ENCODE measurements around the gene FAM229A. TPM values are rescaled to one million over a fixed set of nuclear protein-coding genes. Genes with fewer than 3 reads are reported as not detected.

Gene FAM229A
- total RNA-seq, 2 donors from 2014 or later: 5.6 to 8.0 TPM

DNA sequence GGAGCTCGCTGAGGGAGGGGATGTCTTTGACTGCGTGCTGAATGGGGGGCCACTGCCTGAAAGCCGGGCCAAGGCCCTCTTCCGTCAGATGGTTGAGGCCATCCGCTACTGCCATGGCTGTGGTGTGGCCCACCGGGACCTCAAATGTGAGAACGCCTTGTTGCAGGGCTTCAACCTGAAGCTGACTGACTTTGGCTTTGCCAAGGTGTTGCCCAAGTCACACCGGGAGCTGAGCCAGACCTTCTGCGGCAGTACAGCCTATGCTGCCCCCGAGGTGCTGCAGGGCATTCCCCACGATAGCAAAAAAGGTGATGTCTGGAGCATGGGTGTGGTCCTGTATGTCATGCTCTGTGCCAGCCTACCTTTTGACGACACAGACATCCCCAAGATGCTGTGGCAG is 1.4 kb upstream of the FAM229A start:
- Histone ChIP-seq H3K36me3 (peaks cover 17% of the 10 kb centered on the region), H3K4me1 (peaks cover 4% of the 10 kb centered on the region), H3K9ac (ENCODE audit: low read depth in 2 of 2, low read length in 2 of 2) (no peak overlapping the region), H3K27ac (no peak overlapping the region), H3K4me3 (no peak overlapping the region), H3K27me3 (no peaks in the 10 kb centered on the region), H3K9me3 (no peaks in the 10 kb centered on the region)
- no peak for DNase-seq
- TF ChIP-seq, protein P1, sequence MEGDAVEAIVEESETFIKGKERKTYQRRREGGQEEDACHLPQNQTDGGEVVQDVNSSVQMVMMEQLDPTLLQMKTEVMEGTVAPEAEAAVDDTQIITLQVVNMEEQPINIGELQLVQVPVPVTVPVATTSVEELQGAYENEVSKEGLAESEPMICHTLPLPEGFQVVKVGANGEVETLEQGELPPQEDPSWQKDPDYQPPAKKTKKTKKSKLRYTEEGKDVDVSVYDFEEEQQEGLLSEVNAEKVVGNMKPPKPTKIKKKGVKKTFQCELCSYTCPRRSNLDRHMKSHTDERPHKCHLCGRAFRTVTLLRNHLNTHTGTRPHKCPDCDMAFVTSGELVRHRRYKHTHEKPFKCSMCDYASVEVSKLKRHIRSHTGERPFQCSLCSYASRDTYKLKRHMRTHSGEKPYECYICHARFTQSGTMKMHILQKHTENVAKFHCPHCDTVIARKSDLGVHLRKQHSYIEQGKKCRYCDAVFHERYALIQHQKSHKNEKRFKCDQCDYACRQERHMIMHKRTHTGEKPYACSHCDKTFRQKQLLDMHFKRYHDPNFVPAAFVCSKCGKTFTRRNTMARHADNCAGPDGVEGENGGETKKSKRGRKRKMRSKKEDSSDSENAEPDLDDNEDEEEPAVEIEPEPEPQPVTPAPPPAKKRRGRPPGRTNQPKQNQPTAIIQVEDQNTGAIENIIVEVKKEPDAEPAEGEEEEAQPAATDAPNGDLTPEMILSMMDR (IDR thresholded peaks at IDR 0.05): no peak
- intact Hi-C loops (cut with DNase I): no loop called here

DNA sequence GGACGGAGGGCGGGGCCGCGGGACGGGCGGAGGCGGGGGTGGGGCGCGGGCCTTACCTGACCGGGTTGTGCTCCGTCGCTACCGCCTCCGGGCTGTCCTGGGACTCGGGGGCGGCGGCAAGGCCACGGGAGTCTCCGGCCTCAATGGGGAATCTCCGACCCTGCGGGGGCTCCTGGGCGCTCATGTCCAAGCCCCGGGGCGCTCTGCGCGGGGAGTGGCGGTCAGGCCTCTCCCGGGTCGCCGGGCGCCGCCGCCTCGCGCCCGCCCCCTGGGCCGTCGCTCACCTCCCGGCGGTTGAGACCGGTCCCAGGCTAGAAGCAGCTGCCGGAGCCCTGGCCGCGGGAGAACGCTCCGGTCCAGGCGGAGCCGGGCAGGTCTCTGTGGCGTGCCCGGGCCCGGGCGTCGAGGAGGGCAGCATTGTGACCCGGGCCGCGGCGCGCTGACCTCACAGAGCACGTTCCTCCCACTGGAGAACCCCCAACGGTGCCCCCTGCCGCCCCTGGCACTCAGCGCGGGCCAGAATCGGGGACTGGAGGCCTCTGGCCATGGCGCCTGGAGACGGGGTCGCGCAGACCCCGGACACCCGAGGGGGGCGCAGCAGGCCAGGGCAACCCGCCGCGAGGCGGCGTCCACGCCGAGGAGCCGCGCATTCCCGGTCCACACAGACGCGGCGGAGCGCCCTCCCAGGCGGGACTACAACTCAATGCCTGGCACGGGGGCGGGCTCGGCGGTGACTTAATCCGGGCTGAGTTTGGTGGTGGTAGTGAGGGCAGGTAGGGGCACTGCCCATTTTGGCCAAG is 411 bp downstream of the FAM229A start:
- Histone ChIP-seq H3K4me3 (peak overlapping the region; percentile 47), H3K9me3 (no peaks in the 10 kb centered on the region), H3K4me1 (peaks cover 4% of the 10 kb centered on the region), H3K27me3 (no peaks in the 10 kb centered on the region), H3K9ac (ENCODE audit: low read depth in 2 of 2, low read length in 2 of 2) (peak overlapping the region; percentile 28 to 66), H3K27ac (no peak overlapping the region), H3K36me3 (peaks cover 4% of the 10 kb centered on the region)
- DNase-seq: peak; percentile 58
- TF ChIP-seq, protein P1 (IDR thresholded peaks at IDR 0.05): peak; percentile 26
- intact Hi-C loops (cut with DNase I): no loop called here

- Histone ChIP-seq H3K36me3 (no peaks in the 10 kb centered on the region), H3K9me3 (no peaks in the 10 kb centered on the region), H3K4me3 (peak overlapping the region; percentile 47), H3K4me1 (peaks cover 4% of the 10 kb centered on the region), H3K27ac (no peak overlapping the region), H3K27me3 (no peaks in the 10 kb centered on the region), H3K9ac (ENCODE audit: low read depth in 2 of 2, low read length in 2 of 2) (no peak overlapping the region)
- TF ChIP-seq, protein P1 (IDR thresholded peaks at IDR 0.05): no peak
- no peak for DNase-seq
- intact Hi-C loops (cut with DNase I): no loop called here
Measured at GRCh38 chr1:32361308-32361673, 994 bp downstream of the FAM229A start.

GRCh38 chr1:32358435-32358834 is 3.9 kb downstream of the FAM229A start:
- Histone ChIP-seq H3K4me3 (no peak overlapping the region), H3K4me1 (peaks cover 5% of the 10 kb centered on the region), H3K9me3 (no peaks in the 10 kb centered on the region), H3K9ac (ENCODE audit: low read depth in 2 of 2, low read length in 2 of 2) (no peak overlapping the region), H3K27ac (no peak overlapping the region), H3K36me3 (no peaks in the 10 kb centered on the region), H3K27me3 (no peaks in the 10 kb centered on the region)
- intact Hi-C loops (cut with DNase I): no loop called here
- TF ChIP-seq, protein P1 (IDR thresholded peaks at IDR 0.05): no peak
- no peak for DNase-seq

DNA sequence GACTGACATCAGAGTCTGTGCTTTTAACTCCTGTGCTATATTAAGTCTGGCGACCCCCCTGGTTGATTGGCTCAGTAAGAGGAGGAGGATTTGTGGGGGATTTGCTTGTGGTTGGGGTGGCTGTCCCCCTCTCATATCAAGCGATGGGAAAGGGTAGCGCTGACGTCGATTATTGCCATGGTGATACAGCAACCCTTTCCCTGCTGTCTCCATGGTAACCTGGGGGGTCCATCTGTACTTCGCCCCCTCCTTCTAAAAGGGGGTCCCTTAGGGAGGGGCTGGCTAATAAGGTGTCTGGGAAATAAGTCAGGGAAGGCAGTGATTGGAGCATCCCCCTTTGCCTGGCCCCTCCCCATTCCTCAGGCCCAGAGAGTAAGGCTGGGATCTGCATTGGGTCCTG is 4.7 kb downstream of the FAM229A start:
- Histone ChIP-seq H3K4me3 (no peak overlapping the region), H3K27me3 (no peaks in the 10 kb centered on the region), H3K9ac (ENCODE audit: low read depth in 2 of 2, low read length in 2 of 2) (no peak overlapping the region), H3K27ac (no peak overlapping the region), H3K4me1 (peaks cover 6% of the 10 kb centered on the region), H3K36me3 (no peaks in the 10 kb centered on the region), H3K9me3 (no peaks in the 10 kb centered on the region)
- intact Hi-C loops (cut with DNase I): no loop called here
- DNase-seq: no peak
- TF ChIP-seq, protein P1 (IDR thresholded peaks at IDR 0.05): no peak
